CD4-positive, alpha-beta T cell (primary cell): ENCODE measurements around the gene PPM1H. TPM values are rescaled to one million over a fixed set of nuclear protein-coding genes. Genes with fewer than 3 reads are reported as not detected.

ENCODE experiments used
- ATAC-seq: fragments of 200-7000 bp; cut with Tn5 transposase; one replicate; pipeline ENCODE4 v1.10.0; 2022; ENCODE audit warnings: mild to moderate bottlenecking; ENCODE audit not compliant: poor library complexity
- CTCF ChIA-PET: fragments of 350-600 bp; sonication (Branson Sonifier 250); formaldehyde crosslinking; loops from one replicate; lab custom pipeline; 2021; ENCODE audit warnings: antibody characterized with exemption, inconsistent platforms; lab: Charles Lee
- POLR2A ChIA-PET: fragments of 350-600 bp; sonication (Branson Sonifier 250); formaldehyde crosslinking; loops from one replicate; lab custom pipeline; 2021; ENCODE audit warnings: antibody characterized with exemption, inconsistent platforms; lab: Charles Lee
- DNase-seq, 14 experiments: peaks; one replicate each; pipeline ENCODE4 v3.0.0-alpha.2; 2013 to 2020; ENCODE audit warnings: mixed read lengths in 2 of 14
- H3K27ac ChIP-seq, 2 donors: one replicate each; pipeline versions ENCODE4 v1.5.1 to v1.7.0; 2013; ENCODE audit warnings: low read length in 2 of 2, low read depth in 1 of 2, mild to moderate bottlenecking in 1 of 2
- H3K27me3 ChIP-seq, 2 experiments: 1 replicate in 1 of 2; 2 replicates in 1 of 2; pipeline versions ENCODE4 v1.6.1 to v1.7.0; 2013; ENCODE audit warnings: low read length in 2 of 2, control low read depth in 1 of 2, mild to moderate bottlenecking in 1 of 2, moderate library complexity in 1 of 2; ENCODE audit not compliant: insufficient read depth in 2 of 2, control insufficient read depth in 1 of 2
- H3K36me3 ChIP-seq: one replicate; pipeline ENCODE4 v1.6.1; 2013; ENCODE audit warnings: low read length, control low read depth; ENCODE audit not compliant: insufficient read depth
- H3K4me1 ChIP-seq: one replicate; pipeline ENCODE4 v1.6.1; 2013; ENCODE audit warnings: low read length, control low read depth; ENCODE audit not compliant: insufficient read depth
- H3K4me3 ChIP-seq: one replicate; pipeline ENCODE4 v1.5.1; 2013; ENCODE audit warnings: mild to moderate bottlenecking, low read length, moderate library complexity
- H3K9me3 ChIP-seq, 2 experiments: 1 replicate in 1 of 2; 2 replicates in 1 of 2; pipeline versions ENCODE4 v1.6.1 to v1.7.0; 2013; ENCODE audit warnings: low read length in 2 of 2, mild to moderate bottlenecking in 2 of 2, control low read depth in 1 of 2, moderate library complexity in 1 of 2; ENCODE audit not compliant: control insufficient read depth in 1 of 2, insufficient read depth in 1 of 2
- H3K27ac Mint-ChIP-seq: one replicate; pipeline ENCODE4 v1.8.0; 2020; ENCODE audit warnings: mixed read lengths
- H3K27me3 Mint-ChIP-seq: one replicate; pipeline ENCODE4 v1.8.0; 2021; ENCODE audit warnings: mixed read lengths
- H3K36me3 Mint-ChIP-seq: one replicate; pipeline ENCODE4 v1.8.0; 2021; ENCODE audit warnings: low read depth, mixed read lengths
- H3K4me1 Mint-ChIP-seq: one replicate; pipeline ENCODE4 v1.8.0; 2021; ENCODE audit warnings: low read depth, mixed read lengths
- H3K4me3 Mint-ChIP-seq: one replicate; pipeline ENCODE4 v1.8.0; 2020; ENCODE audit warnings: mild to moderate bottlenecking, mixed read lengths
- H3K9me3 Mint-ChIP-seq: one replicate; pipeline ENCODE4 v1.8.0; 2020; ENCODE audit warnings: mixed read lengths
- CTCF ChIP-seq: fragments of 200-600 bp; IDR thresholded peaks from one replicate; pipeline ENCODE4 v1.8.0; 2022; ENCODE audit warnings: antibody characterized with exemption, mild to moderate bottlenecking
- intact Hi-C, 2 experiments: fragments of 100-400 bp; cut with DNase I in 1 of 2; cut with micrococcal nuclease in 1 of 2; formaldehyde crosslinking; loops; one replicate each; pipeline versions ENCODE4 v1.15.1 to v1.9.0; 2023 to 2025; cut with DNase I, micrococcal nuclease
- total RNA-seq, 174 experiments: library from RNA in 2 of 174; stranded (reverse) in 2 of 174; gene quantifications; one replicate each; pipeline ENCODE4 v1.2.3 and lab custom pipeline; 2021 to 2026

The PPM1H gene
- total RNA-seq, 2 experiments from 2014 or later, result not detected

- DNase-seq (no peak), ATAC-seq (no peak)
- Histone ChIP-seq H3K9me3 (no peaks in the 10 kb centered on the region), H3K4me3 (no peak overlapping the region), H3K27ac (no peak overlapping the region), H3K27me3 (peaks cover 0 to under 1% of the 10 kb centered on the region in 2 experiments), H3K4me1 (no peaks in the 10 kb centered on the region), H3K36me3 (no peaks in the 10 kb centered on the region)
- H3K36me3 Mint-ChIP-seq, result no peaks in the 10 kb centered on the region
- no peak overlapping the region for H3K4me3 Mint-ChIP-seq
- intact Hi-C loops, result no loop called here
- ChIA-PET CTCF (no interaction called here), POLR2A (no interaction called here)
- peaks cover 35% of the 10 kb centered on the region for H3K27me3 Mint-ChIP-seq
- H3K9me3 Mint-ChIP-seq, result no peaks in the 10 kb centered on the region
- H3K4me1 Mint-ChIP-seq, result no peaks in the 10 kb centered on the region
- no peak overlapping the region for H3K27ac Mint-ChIP-seq
- TF ChIP-seq CTCF, result no peak
Measured at GRCh38 chr12:62925680-62926079, 9.3 kb downstream of the PPM1H start.

GRCh38 chr12:62924084-62924483, 10.9 kb downstream of the PPM1H start:
- no peak overlapping the region for H3K27ac ChIP-seq
- H3K4me3 Mint-ChIP-seq, result no peak overlapping the region
- ATAC-seq, result no peak
- no peaks in the 10 kb centered on the region for H3K9me3 Mint-ChIP-seq
- no peaks in the 10 kb centered on the region for H3K27me3 ChIP-seq
- TF ChIP-seq CTCF, result no peak
- ChIA-PET POLR2A (no interaction called here), CTCF (no interaction called here)
- no peaks in the 10 kb centered on the region for H3K4me1 ChIP-seq
- H3K27me3 Mint-ChIP-seq, result peaks cover 23% of the 10 kb centered on the region
- no peaks in the 10 kb centered on the region for H3K9me3 ChIP-seq
- H3K36me3 Mint-ChIP-seq, result no peaks in the 10 kb centered on the region
- H3K4me1 Mint-ChIP-seq, result no peaks in the 10 kb centered on the region
- intact Hi-C loops, result no loop called here
- H3K27ac Mint-ChIP-seq, result no peak overlapping the region
- no peak for DNase-seq
- no peaks in the 10 kb centered on the region for H3K36me3 ChIP-seq
- no peak overlapping the region for H3K4me3 ChIP-seq

GRCh38 chr12:62922539-62922938, 12.4 kb downstream of the PPM1H start:
- H3K36me3 ChIP-seq, result no peaks in the 10 kb centered on the region
- Mint-ChIP-seq H3K27me3 (peaks cover 14% of the 10 kb centered on the region), H3K27ac (no peak overlapping the region), H3K4me1 (no peaks in the 10 kb centered on the region), H3K9me3 (no peaks in the 10 kb centered on the region), H3K4me3 (no peak overlapping the region), H3K36me3 (no peaks in the 10 kb centered on the region)
- H3K27ac ChIP-seq, result no peak overlapping the region
- no peaks in the 10 kb centered on the region for H3K4me1 ChIP-seq
- no peak overlapping the region for H3K4me3 ChIP-seq
- ATAC-seq (no peak), DNase-seq (no peak)
- intact Hi-C loops, result no loop called here
- ChIA-PET CTCF (no interaction called here), POLR2A (no interaction called here)
- H3K27me3 ChIP-seq, result no peaks in the 10 kb centered on the region
- H3K9me3 ChIP-seq, result no peaks in the 10 kb centered on the region
- TF ChIP-seq CTCF, result no peak
